Panc1 (cell line): ENCODE data around the gene CDK14. TPM values are rescaled to one million over a fixed set of nuclear protein-coding genes. Genes with fewer than 3 reads are reported as not detected.

Experiments
- ATAC-seq: fragments of 200-7000 bp; cut with Tn5 transposase; 2 replicates; pipeline ENCODE4 v1.9.1; 2020; ENCODE audit warnings: mild to moderate bottlenecking, moderate library complexity
- BruUV-seq: library from RNA; stranded (reverse); fragments of 400-500 nt; replicated peaks from 2 replicates; lab custom pipeline; 2021; lab: Mats Ljungman, UMichigan
- CTCF ChIA-PET: fragments of 300-600 bp; sonication (Branson Sonifier 250); formaldehyde crosslinking; loops from one replicate; lab custom pipeline; 2022; ENCODE audit warnings: antibody characterized with exemption; lab: Charles Lee
- POLR2A ChIA-PET: fragments of 300-600 bp; sonication (Branson Sonifier 250); formaldehyde crosslinking; loops from one replicate; lab custom pipeline; 2022; ENCODE audit warnings: antibody characterized with exemption; lab: Charles Lee
- DNase-seq: peaks from one replicate; pipeline ENCODE4 v3.0.0-alpha.2; 2010; ENCODE audit warnings: low read depth, low spot score
- H3K27ac ChIP-seq: 2 replicates; pipeline ENCODE4 v1.5.1; 2011; ENCODE audit warnings: mild to moderate bottlenecking, low read length, inconsistent platforms
- H3K27me3 ChIP-seq: fragments of 200-500 bp; sonication (Bioruptor generic); 2 replicates; pipeline ENCODE4 v1.6.0; 2014; ENCODE audit warnings: low read length, inconsistent platforms; ENCODE audit not compliant: control insufficient read depth, insufficient read depth
- H3K36me3 ChIP-seq: fragments of 200-500 bp; sonication (Bioruptor generic); 2 replicates; pipeline ENCODE4 v1.5.1; 2014; ENCODE audit warnings: inconsistent platforms, mild to moderate bottlenecking, low read length, moderate library complexity; ENCODE audit not compliant: control insufficient read depth, insufficient read depth
- H3K4me1 ChIP-seq: 2 replicates; pipeline ENCODE4 v1.5.1; 2011; ENCODE audit warnings: inconsistent platforms, mild to moderate bottlenecking, low read length, moderate library complexity; ENCODE audit not compliant: control insufficient read depth, insufficient read depth
- H3K4me3 ChIP-seq, 2 experiments: 2 replicates each; pipeline ENCODE4 v1.5.1; 2011 to 2012; ENCODE audit warnings: low read depth in 2 of 2, low read length in 2 of 2, mild to moderate bottlenecking in 2 of 2, inconsistent platforms in 1 of 2, moderate library complexity in 1 of 2
- H3K9me3 ChIP-seq: fragments of 200-500 bp; sonication (Bioruptor generic); 2 replicates; pipeline ENCODE4 v1.5.1; 2014; ENCODE audit warnings: low read depth, mild to moderate bottlenecking, inconsistent platforms, low read length, moderate library complexity; ENCODE audit not compliant: control insufficient read depth, insufficient read depth
- POLR2AphosphoS5 ChIP-seq: IDR thresholded peaks from 2 replicates; pipeline ENCODE4 v1.6.1; 2012; ENCODE audit warnings: mild to moderate bottlenecking, low read depth, low read length, moderate library complexity
- SIN3A ChIP-seq: IDR thresholded peaks from 2 replicates; pipeline ENCODE4 v1.6.1; 2012; ENCODE audit warnings: low read depth, mild to moderate bottlenecking, low read length, moderate library complexity, borderline replicate concordance; ENCODE audit not compliant: insufficient read depth
- TCF7L2 ChIP-seq: IDR thresholded peaks from 2 replicates; pipeline ENCODE4 v1.6.1; 2011; ENCODE audit warnings: mild to moderate bottlenecking, low read depth, low read length, inconsistent platforms
- in situ Hi-C: cut with HindIII; loops from 2 replicates; pipeline ENCODE4 v1.10.0; 2016; ENCODE audit warnings: low sequenced_read_pairs, low pct_unique_long_range_greater_than_20kb
- intact Hi-C: fragments of 100-400 bp; cut with micrococcal nuclease; formaldehyde crosslinking; loops from one replicate; pipeline ENCODE4 v1.10.0; 2022; ENCODE audit not compliant: unreplicated experiment
- total RNA-seq: library from RNA; stranded (reverse); gene quantifications from one replicate; pipeline ENCODE4 v1.2.1, GENCODE V29; 2021; ENCODE audit not compliant: unreplicated experiment
- TF ChIP-seq, protein P1 (sequence below), 2 experiments: IDR thresholded peaks; 2 replicates each; pipeline ENCODE4 v1.6.1; 2011 to 2012; ENCODE audit warnings: low read depth in 2 of 2, control low read depth in 1 of 2, low read length in 1 of 2, mild to moderate bottlenecking in 1 of 2, moderate library complexity in 1 of 2; ENCODE audit not compliant: insufficient read depth in 1 of 2
- TF ChIP-seq, protein P2 (sequence below): fragments of 450-650 bp; IDR thresholded peaks from 2 replicates; pipeline ENCODE4 v1.5.1; 2017; ENCODE audit warnings: mild to moderate bottlenecking

The CDK14 gene
- total RNA-seq, 1 experiment from 2014 or later, result 3.0 TPM

- CTCF ChIA-PET, result no interaction called here
- TF ChIP-seq TCF7L2, result no peak
- TF ChIP-seq SIN3A, result no peak
- TF ChIP-seq, protein P1, sequence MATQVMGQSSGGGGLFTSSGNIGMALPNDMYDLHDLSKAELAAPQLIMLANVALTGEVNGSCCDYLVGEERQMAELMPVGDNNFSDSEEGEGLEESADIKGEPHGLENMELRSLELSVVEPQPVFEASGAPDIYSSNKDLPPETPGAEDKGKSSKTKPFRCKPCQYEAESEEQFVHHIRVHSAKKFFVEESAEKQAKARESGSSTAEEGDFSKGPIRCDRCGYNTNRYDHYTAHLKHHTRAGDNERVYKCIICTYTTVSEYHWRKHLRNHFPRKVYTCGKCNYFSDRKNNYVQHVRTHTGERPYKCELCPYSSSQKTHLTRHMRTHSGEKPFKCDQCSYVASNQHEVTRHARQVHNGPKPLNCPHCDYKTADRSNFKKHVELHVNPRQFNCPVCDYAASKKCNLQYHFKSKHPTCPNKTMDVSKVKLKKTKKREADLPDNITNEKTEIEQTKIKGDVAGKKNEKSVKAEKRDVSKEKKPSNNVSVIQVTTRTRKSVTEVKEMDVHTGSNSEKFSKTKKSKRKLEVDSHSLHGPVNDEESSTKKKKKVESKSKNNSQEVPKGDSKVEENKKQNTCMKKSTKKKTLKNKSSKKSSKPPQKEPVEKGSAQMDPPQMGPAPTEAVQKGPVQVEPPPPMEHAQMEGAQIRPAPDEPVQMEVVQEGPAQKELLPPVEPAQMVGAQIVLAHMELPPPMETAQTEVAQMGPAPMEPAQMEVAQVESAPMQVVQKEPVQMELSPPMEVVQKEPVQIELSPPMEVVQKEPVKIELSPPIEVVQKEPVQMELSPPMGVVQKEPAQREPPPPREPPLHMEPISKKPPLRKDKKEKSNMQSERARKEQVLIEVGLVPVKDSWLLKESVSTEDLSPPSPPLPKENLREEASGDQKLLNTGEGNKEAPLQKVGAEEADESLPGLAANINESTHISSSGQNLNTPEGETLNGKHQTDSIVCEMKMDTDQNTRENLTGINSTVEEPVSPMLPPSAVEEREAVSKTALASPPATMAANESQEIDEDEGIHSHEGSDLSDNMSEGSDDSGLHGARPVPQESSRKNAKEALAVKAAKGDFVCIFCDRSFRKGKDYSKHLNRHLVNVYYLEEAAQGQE (IDR thresholded peaks at IDR 0.05; ENCODE audit: insufficient read depth in 1 of 2, low read depth in 2 of 2, low read length in 1 of 2), result no peak
- TF ChIP-seq POLR2AphosphoS5, result no peak
- TF ChIP-seq, protein P2, sequence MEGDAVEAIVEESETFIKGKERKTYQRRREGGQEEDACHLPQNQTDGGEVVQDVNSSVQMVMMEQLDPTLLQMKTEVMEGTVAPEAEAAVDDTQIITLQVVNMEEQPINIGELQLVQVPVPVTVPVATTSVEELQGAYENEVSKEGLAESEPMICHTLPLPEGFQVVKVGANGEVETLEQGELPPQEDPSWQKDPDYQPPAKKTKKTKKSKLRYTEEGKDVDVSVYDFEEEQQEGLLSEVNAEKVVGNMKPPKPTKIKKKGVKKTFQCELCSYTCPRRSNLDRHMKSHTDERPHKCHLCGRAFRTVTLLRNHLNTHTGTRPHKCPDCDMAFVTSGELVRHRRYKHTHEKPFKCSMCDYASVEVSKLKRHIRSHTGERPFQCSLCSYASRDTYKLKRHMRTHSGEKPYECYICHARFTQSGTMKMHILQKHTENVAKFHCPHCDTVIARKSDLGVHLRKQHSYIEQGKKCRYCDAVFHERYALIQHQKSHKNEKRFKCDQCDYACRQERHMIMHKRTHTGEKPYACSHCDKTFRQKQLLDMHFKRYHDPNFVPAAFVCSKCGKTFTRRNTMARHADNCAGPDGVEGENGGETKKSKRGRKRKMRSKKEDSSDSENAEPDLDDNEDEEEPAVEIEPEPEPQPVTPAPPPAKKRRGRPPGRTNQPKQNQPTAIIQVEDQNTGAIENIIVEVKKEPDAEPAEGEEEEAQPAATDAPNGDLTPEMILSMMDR, result no peak
- in situ Hi-C loops, result no loop called here
- Histone ChIP-seq H3K4me3 (no peak overlapping the region), H3K27me3 (no peaks in the 10 kb centered on the region), H3K9me3 (no peaks in the 10 kb centered on the region), H3K27ac (no peak overlapping the region), H3K4me1 (no peaks in the 10 kb centered on the region), H3K36me3 (no peaks in the 10 kb centered on the region)
- ATAC-seq, result no peak
- intact Hi-C loops, result no loop called here
- DNase-seq, result no peak
- no TSS peak for BruUV-seq
- POLR2A ChIA-PET, result no interaction called here
Measured at GRCh38 chr7:90957883-90958282, 361.8 kb downstream of the CDK14 start.

DNA sequence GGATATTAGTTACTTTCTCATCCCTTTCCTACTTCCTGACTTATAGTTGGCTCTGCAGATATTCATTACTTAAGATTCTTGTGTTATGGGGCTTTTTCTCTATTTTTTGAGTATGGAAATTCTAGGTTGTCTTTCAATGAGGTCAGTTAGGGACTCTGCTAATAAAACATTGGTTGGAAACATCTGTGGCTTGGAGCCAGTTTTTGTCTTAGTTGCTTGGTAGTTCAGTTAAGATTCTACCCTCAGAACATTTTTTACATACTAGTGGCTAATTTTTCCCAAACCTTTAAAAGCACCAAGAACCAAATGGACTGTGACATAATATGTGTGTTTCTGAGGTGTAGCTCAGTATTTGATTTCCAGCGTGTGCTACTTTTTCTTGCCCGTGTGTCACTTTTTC, 362.5 kb downstream of the CDK14 start:
- Histone ChIP-seq H3K4me1 (no peaks in the 10 kb centered on the region), H3K36me3 (no peaks in the 10 kb centered on the region), H3K4me3 (no peak overlapping the region), H3K9me3 (no peaks in the 10 kb centered on the region), H3K27ac (no peak overlapping the region), H3K27me3 (no peaks in the 10 kb centered on the region)
- in situ Hi-C loops, result no loop called here
- ChIA-PET POLR2A (no interaction called here), CTCF (no interaction called here)
- DNase-seq, result no peak
- no TSS peak for BruUV-seq
- TF ChIP-seq, protein P1 (IDR thresholded peaks at IDR 0.05; ENCODE audit: insufficient read depth in 1 of 2, low read depth in 2 of 2, low read length in 1 of 2), result no peak
- TF ChIP-seq POLR2AphosphoS5, result no peak
- TF ChIP-seq SIN3A, result no peak
- TF ChIP-seq, protein P2, result no peak
- TF ChIP-seq TCF7L2, result no peak
- intact Hi-C loops, result no loop called here
- ATAC-seq, result no peak
